Vagina (tissue), 2 donors: Measurements from ENCODE around the gene PMM1.

Source experiments
- POLR2A ChIP-seq, 2 donors: fragments of 450-650 bp; IDR thresholded peaks; one replicate each; pipeline ENCODE4 v1.6.1; 2017; ENCODE audit warnings: antibody characterized with exemption in 2 of 2, mild to moderate bottlenecking in 2 of 2, moderate library complexity in 2 of 2
- POLR2AphosphoS5 ChIP-seq, 2 donors: sonication (generic); formaldehyde crosslinking; IDR thresholded peaks; one replicate each; pipeline ENCODE4 v1.9.0; 2017; ENCODE audit warnings: antibody characterized with exemption in 2 of 2, mild to moderate bottlenecking in 2 of 2, low read depth in 1 of 2; ENCODE audit not compliant: insufficient read depth in 1 of 2
- TF ChIP-seq, protein P1 (sequence below), 3 experiments: fragments of 450-650 bp in 2 of 3; fragments of 200-600 bp in 1 of 3; sonication (generic) in 1 of 3; IDR thresholded peaks; one replicate each; pipeline ENCODE4 v1.5.1; 2017 to 2019; ENCODE audit warnings: antibody characterized with exemption in 3 of 3, mild to moderate bottlenecking in 2 of 3, moderate library complexity in 2 of 3

DNA sequence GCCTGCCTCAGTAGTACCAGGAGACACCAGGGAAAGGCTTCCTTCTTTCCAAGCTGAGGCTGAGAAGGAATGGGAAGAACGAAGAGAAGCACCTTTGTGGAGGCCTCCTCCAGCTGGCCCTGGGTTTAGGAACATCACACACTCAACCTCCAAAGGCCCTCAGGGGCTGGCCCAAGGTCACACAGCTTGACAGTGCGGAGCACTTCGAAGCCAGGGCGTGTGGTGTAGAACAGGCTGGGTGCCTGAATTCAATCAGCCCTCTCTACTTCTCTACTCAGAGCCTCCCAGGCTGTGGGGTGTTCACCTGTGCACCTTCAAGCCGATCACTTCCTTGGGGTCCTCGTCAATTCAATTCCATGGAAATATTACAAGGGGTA is 29.6 kb downstream of the PMM1 start:
- TF ChIP-seq, protein P1, sequence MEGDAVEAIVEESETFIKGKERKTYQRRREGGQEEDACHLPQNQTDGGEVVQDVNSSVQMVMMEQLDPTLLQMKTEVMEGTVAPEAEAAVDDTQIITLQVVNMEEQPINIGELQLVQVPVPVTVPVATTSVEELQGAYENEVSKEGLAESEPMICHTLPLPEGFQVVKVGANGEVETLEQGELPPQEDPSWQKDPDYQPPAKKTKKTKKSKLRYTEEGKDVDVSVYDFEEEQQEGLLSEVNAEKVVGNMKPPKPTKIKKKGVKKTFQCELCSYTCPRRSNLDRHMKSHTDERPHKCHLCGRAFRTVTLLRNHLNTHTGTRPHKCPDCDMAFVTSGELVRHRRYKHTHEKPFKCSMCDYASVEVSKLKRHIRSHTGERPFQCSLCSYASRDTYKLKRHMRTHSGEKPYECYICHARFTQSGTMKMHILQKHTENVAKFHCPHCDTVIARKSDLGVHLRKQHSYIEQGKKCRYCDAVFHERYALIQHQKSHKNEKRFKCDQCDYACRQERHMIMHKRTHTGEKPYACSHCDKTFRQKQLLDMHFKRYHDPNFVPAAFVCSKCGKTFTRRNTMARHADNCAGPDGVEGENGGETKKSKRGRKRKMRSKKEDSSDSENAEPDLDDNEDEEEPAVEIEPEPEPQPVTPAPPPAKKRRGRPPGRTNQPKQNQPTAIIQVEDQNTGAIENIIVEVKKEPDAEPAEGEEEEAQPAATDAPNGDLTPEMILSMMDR (IDR thresholded peaks at IDR 0.05), result no peak
- TF ChIP-seq POLR2A (IDR thresholded peaks at IDR 0.05) (no peak), POLR2AphosphoS5 (IDR thresholded peaks at IDR 0.05; ENCODE audit: insufficient read depth in 1 of 2, low read depth in 1 of 2) (no peak)
